ENCODE data around the gene ATXN7L3.

ATXN7L3 gene

DNA sequence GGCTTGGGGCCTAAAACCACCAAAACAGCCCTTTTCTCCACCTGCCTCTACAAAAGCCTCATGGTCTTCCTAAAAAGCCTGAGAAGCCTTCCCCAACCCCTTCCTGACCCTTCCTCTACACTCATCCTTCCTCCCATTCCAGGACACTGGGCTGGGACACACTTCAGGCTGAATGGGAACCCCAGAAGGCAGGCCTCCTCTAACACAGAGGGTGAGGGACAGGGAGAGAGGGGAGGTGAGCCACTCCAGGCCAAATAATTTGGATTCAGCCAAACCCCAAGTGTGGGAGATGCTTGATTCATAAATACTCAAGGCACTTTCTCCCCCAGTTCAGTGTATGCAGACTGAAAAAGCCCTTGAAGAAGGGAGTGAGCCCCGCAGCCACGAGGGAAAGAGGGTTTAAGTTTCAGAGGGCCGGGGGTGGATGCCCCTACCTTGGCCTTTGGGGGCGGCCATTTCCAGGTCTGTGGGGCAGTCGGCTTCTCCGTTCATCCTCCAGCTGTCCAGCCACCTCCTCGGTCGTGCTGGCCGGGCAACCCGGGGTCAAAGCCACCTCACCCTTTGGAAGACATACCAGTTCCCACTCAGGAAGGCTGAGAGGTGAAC is 18.2 kb upstream of the ATXN7L3 start:
- no peak for DNase-seq

DNA sequence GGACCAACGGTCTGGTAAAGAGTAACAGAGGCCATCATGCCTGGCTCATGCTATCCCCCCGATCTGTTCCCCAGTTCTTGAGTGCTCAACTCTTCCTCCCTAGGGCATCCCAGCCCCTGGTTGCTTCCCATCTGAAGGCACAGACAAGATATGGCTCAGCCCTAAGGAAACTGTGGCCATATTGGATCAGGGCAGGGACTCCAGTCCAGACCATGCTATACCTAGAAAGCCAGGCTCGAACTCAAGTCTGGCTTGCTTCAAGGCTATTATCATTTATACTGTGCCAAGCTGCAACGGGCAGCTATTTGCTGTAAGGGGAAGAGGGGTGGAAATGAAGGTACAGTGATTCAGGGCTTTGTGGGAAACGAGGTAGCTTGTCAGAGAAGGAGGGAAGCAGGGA is 17.0 kb upstream of the ATXN7L3 start:
- no peak for DNase-seq

DNA sequence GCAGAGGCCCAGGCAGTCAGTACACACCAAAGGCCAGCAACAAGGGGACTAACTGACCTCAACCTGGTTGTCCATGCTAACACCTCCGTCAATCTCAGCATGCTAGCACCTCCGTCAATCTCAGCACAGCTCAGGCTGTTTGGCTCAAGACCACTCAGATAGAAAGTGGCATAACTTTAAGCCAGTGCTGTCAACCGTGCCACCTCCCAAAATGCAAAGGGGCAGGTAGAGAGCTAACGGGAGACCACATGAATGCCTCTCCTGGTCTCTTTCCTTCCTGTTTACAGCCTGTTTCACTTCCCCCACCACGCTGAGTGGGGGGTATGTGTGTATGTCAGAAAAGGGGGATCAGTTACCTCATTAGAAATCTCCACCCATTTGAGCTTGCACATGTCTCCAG is 16.5 kb upstream of the ATXN7L3 start:
- no peak for DNase-seq

DNA sequence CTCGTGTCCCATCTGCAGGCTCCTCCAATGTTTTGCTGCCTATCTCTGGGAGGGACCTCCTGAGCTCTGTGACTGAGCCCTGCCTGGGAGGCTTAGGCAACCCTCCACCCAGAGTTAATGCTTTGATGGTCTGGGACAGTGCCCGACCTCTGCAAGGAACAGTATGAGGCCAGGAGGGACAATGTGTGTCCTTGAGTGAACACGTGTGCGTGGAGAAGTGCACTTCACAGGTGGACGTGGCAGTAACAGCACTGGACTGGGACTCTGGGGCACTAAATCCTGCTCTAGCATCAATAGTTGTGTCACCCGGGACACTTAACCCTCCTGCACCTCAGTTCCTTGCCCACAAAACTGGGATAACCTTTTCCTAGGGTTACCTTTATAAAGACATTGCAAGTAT is 15.2 kb upstream of the ATXN7L3 start:
- no peak for DNase-seq

DNA sequence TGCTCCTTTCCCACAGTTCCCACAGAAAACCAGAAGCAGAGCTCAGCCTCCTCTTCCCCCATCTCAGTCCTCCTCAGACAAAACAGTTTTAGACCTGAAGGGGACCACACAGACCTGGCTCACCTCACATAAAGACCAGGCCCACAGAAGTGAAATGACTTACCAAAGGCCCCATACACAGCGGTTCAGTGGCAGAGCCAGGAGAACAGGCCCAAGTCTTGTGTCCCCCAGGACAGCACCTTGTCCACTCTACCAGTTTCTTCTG is 14.5 kb upstream of the ATXN7L3 start:
- no peak for DNase-seq

DNA sequence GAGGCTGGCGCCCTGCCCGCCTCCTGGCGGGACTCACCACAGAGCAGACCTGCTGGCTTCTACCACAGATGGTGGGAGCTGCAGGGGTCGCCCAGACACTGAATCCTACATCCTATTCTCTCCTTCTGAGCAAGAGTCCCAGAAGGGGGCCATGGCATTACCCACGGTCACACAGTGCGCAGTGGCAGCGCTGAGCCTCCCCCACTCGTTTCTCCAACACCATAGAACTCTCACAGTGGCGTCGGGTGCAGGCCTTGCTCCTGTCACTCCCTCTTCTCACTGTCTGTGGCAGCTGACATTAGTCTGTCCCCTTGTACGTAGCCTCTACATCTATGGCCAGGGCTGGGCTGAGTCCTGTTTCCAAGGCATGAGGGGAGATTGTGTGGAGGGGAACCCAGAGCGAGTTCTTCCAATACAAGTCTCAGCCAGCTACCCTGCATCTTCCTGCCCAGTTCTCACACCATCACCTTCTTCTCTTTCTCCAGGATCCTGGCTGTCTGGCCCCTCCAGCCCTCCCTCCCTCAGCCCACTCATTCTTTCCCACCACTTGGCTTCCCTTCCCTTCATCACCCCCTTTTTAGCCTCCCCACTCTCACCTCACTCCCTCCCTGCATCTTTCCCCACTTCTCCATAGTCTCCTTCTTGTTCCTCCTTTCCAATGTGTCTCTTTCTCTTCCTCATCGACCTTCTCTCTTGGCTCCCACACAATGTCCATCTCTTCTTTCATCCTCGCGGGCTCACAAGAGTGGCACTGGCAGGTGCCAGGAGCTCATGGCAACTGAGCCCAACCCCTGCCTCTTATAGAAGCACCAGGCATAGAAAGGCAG is 13.9 kb upstream of the ATXN7L3 start:
- DNase-seq: no peak

DNA sequence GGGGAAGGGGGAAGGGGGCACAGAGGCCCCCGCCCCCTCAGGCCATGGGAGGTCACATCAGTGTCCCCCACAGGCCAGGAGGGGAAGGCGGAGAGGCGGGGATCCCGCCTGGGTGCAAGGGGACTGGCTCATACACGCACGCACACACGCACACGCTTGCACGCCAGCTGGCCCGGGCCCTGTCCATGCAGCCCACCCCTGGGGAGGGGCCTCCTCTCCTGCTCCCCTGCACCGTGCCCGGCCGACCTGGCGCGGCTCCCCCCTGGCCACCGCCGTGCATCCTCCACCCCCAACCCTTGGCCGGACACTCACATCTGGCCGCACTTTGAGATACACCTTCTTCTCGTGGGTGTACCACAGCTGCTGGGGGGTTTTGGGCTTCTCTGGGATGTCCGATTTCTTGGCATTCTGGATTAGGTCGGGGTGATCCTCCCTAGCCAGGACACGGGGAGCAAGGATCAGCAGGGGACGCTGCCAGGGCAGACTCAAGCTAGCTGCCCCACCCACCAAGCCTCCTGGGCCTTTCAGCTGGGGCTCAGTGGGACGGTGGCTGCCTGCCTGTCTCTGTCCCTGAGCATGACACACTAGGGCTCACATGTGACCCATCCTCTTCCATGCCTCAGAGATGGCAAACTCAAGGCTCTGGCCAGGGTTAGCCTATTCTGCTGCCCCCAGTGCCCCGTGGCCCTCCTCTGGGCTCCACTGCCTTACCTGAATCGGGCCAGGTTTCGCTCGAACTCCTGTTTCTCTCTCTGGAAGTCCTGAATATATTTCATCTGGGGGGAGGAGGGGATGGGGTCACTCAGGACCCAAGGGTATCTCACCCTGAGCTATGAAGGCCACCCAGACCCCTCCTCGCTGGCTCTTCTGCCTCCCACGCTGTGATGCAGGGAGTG is 13.1 kb upstream of the ATXN7L3 start:
- no peak for DNase-seq

DNA sequence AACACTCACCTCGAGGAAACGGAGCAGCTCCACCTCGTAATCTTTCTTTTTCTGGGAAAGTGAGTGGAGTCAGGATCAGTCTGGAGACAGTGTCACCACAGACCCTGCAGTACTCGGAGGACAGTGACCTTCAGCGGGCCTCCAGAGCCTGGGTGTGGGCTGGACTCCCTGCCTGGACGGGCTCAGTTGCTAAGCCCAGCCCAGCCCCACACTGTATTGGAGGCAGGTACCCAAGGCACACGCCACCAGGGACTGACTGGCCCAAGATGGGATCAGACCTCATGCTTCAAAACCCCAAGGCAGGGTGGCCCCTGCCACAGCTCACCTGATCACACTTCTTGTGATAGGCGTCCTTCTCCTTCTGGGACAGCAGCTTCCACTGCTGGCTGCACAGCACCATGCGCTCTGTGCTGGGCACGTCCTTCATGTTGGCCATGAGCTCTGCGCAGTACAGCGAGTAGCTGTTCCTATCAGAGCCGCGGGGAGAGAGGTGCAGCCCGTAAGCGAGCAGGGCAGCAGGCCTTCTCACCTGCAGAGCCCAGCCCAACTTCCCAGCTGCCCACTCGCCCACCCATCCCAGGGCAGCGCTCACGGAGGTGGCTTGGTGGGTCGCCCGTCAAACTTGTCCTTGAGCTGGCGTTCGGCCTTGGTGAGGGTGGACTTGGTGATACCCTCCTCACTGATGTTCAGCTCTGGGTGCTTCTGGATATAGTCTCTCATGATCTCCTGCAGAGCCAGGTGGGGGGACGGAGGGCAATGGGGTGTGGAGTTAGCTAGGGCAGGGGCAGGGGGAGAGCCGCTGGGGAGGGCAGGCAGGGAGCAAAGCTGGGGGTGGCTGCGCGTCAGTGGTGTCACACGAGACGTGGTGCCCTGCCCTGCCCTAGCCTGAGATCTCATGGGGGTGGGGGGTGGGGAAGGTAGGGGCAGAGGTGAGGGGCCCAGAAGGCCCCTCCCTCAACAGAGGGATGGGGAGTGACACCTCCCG is 11.9 kb upstream of the ATXN7L3 start:
- DNase-seq: no peak

DNA sequence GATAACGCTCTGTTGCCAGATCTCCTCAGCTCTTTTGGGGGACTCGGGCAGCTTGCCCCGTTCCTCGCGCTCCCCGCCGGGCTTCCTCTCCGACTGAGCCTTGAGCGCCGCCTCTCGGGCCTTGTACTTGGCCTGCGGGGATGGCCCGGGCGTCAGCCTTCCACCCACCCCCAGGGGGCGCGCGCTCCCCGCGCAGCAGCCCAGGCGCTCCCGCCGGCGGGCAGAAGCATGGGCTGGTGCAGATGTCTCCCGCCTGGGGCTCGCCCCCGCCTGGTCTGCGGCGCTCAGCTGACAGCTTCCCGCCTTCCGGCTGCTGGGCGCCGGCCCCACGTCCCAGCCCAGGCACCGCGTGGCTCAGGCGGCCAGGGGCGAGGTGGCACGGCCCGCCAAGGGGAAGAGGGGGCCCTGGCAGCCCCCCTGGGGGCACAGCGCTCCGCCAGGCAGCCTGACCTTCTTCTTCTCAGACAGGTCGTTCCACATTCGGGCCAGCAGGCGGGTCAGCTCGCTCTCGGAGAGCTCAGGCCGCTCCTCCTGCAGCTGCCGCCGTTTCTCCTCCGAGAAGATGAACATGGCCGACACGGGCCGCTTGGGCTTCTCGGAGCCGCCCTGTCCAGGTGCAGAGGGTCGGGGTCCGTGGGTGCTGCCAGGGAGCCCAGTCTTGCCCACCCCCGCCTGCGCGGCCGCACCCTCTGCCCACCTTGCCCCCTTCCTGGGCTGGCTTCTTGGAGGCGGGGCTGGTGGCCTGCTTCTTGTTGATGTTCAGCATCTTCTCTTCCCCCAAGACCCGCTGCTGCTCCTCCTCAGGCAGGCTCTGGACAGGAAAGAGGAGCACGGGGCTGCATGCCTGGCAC is 10.9 kb upstream of the ATXN7L3 start:
- peak; percentile 93 to 97 (median 97) for DNase-seq

DNA sequence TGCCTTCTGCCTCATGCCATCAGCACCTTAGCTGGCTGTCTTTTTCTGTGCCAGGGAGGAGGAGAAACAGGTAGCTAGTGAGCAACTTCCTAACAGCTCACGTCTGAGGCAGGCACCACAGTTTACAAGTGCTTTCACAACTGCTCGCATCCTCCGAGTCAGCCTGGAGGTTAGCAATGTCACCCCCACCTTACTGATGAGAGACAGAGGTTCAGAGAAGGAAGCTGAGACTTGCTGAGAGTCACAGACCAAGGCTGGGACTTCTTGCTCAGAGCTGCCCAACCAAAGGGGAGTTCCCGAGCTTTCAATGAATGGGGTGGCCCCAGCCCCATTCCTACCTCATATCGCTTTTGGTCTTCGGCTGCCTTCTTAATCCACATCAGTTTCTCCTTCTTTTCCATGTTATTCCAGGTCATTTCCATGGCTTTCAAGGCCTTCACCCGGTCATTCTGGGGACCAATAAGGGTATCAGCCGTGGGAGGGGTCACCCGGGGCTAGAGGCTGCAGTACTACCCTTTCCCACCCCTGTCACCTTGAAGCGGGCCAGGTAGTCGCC is 10.2 kb upstream of the ATXN7L3 start:
- peak; percentile 59 to 75 (median 70) for DNase-seq

DNA sequence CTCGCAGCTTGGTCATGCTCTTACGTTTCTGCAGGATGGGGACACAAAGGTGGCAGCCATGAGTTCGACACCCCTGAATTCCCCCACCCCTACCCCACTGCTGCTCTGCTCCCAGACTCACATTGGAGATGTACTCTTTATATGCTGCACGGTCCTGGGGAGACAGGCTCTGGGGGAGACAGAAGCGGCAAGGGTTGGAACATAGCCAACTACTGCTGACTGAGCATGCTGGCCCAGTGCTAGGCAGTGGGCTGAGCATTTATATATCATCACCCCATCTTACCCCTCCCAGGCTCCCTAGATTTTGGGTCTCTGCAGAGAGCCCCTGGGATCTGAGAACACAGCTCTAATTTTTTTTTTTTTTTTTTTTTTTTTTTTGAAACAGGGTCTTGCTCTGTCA is 8.1 kb upstream of the ATXN7L3 start:
- no peak for DNase-seq

DNA sequence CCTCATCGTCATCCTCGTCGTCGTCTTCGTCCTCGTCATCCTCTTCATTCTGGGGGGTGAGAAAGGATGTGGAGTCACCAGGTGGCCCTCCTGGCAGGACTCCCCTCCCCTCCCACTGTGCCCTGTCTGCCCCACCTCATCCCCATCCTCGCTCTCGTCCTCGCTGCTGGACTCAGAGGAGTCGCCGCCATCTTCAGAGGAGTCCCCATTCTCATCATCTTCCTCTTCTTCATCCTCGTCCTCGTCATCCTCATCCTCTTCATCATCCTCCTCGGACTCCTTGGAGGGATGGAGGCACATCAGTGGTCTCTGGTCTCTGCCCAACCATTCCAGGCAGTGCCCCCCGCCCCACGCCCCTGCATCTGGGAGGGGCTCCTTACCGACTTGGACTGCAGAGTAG is 7.6 kb upstream of the ATXN7L3 start:
- DNase-seq: no peak

DNA sequence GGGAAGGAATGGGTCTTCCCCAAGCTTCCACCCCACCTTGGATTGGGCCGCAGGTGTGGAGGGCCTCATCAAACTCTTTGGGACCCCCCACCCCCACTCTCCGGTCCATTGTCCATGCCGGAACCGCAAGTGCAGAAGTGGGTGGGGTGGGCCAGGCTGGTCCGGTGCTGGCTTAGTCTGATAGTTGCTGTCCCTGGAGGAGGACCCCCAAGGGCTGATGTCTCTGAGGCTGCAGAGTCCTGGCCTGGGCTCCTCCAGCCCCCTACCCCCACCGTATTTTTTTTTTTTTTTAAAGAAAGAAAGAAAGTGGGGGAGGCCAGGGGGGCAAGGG is 7.1 kb upstream of the ATXN7L3 start:
- no peak for DNase-seq

DNA sequence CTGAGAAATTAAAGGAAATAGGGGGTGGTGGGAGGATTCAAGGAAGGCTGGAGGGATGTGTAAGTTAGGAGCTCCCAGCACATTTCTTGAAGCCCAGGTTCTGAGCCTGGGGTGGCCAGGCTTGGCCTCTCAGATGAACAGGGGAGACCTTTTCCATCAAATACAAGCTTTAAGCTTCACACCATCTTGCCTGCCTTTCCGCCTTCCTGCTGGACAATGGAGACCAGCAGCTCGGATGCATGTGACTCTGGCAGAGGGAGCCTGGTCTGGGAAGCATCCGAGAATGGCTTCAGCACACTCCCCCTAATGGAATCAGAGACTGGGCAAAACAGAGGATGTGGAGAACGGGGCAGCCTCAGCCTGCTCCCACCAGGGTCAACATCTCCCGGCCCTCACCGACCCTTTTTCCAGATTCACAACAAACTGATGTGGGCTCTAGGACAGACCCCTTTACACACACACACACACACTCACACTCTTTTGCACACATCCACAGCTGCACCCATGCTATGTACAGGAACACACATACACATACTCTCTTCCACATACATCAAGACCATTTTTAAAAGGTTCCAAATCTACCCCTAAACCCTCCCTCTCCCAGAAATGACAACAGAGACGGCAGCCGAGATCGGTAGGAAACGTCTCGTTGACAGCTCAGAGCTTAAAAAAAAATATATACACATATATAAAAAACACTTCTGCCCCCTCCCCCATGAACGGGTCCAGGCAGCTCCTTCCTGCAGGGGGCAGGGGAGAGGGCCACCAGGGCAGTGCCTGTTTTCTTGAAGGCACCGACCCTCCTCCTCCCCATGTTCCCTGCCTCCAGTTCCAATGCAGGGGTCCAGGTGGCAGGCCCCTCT is 6.5 kb upstream of the ATXN7L3 start:
- DNase-seq: no peak

DNA sequence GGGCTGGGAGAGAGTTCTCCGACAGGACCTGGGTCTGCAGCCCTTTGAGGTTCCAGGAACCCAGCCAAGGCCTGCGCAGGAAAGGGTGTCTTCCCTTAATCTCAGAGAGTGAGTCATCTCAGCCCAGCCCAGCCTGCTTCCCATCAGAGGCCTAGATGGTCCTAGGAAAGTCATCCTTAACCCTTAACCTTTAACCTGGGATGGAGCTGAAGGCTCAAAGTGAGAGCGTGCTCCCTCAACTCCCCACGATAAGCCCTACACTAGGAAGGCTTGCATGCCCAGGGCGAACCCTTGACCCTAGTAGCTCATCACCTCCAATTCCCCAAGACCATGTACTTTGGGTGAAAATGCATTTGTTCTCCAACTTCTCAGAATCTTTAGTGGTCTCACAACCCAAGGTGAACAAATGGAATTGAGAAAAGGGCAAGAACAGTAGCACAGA is 4.8 kb upstream of the ATXN7L3 start:
- DNase-seq: peak; percentile 56 to 62 (median 56)

DNA sequence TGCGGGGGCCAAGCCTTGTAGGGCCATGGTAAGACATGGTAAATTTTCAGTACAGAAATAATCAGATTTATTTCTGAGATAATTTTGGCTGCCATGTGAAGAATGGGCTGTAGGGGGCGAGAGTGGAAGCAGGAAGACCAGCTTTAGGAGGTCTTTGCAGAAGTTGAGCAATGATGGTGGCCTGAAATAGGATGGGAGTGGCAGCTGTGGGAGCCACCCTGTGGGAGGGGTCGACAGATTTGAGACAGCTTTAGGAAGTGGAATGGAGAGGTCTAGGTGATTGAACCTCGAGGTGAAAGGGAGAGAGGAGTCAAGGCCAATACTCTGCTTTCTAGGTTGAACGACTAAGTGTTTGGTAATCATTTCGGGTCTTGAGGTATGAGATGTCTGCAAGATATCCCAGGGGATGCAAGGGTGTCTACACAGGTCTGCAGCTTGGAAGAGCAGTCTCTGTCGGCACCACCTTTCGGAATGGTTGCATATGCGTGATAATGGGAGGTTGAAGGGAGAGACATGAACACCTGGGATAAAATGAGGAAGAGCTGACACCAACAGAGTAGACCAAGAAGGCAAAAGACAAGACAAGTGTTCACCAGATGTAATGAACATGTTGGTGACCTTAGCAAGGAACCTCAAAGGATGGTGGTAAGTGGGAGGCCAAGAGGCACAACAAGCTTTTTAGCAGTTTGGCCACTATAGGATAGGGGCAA is 4.2 kb upstream of the ATXN7L3 start:
- peak; percentile 71 to 73 (median 73) for DNase-seq

DNA sequence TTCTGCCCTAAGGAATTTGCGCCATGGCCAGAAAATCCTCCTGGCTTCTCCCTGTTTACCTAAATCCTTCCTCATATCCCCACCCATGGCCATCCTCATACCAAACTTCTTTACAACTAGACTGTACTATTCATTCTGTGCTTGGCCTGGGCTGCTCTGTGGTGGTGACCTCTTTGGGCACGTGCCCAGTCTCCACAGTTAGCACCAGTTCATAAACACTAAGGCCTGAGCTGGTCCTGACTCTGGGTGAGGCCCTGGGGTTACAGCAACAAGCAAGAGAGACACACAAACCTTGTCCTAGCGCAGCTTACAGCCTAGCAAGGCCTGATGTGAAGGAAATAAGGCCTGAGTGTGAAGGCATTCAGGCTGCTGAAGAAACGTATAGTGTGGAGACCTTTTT is 3.1 kb upstream of the ATXN7L3 start:
- DNase-seq: no peak

DNA sequence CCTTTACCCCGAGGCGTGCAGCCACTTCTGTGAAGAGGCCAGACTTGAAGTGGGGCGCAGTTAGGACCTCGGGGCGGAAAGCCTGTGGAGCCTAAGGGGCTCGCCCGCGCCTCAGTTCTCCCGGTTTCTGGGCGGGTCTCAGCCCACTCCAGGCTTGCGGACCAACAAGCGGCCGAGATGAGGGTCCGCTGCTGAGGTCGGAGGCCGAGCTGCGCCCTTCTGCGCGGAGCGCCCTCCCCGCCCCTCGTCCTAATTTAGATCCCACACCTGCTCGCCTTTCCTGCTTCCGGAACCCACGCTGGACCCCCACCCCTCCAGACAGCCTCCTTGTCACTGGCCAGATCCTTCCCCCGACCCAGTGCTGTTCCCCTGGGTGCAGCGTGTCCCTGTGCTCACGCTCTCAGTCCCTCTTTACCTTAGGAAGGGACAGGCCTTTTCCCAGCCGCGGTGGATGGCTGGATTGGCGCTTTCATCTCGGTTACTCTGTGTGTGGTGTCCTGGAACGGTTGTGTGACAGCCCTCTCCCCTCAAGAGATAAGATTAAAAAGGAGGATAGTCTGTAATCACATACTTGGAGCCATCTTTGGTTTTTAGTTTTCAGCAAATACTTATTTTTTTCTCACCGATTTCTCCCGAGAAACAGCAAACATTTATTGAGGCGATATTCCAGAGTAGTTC is 933 bp upstream of the ATXN7L3 start:
- DNase-seq: no peak

Data from suppressor macrophage treated with lipopolysaccharide for 1 hour (primary cell).